ENCODE measurements around the gene CDON. TPM values are rescaled to one million over a fixed set of nuclear protein-coding genes. Genes with fewer than 3 reads are reported as not detected.

Gene CDON
- polyA plus RNA-seq, 1 of the 3 experiments (the other 2 are of a cell fraction): 3.7 TPM

DNA sequence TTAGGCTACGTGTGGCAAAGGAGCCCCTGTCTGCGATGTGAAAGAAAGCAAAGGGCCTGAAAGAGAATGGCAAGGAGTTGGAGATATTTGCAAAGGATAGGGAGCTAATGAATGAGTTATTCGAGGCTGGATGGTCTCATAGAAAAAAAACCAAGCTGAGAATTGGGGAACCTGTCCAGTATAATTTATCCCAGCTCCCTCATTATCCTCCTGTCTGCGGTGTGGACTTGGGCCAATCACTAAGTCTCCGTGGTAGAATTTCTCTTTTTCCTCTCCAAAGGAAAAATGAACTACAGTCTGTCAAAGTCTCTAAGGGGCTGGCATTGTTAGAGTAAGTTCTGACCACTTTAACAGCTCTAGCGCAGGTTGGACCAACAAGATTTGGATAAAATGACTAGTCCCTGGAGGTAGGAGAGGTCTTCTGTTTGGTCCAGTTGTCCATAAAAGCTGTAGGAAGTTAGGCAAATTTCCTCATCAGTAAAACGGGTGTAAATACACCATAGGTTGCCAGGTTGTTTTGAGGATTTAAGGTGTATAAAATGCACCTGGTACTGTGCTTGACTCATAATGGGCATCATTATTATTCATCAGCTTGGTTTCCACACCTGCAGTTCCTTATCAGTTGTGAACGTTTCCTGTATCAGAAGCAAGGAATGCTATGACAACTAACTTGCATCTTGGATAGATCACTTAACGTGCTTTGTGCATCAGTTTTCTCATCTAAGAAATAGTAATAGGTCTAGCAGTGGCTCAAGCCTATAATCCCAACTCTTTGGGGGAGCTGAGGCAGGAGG lies 10.3 kb upstream of the CDON start:
- H3F3A ChIP-seq (replicated peaks; ENCODE audit: insufficient read depth): no peaks in the 10 kb centered on the region
- ChIA-PET CTCF (interaction anchor here (1.4 to 4.9 kb wide), 3 partner anchors 11 to 130 kb away, joined by 3 to 14 read pairs (median 4); partner anchors contain the start of gene CDON), POLR2A (no interaction called here)
- H3K4me3 ChIP-seq (ENCODE audit: low read depth in 2 of 2, low read length in 1 of 2): no peak overlapping the region
- no peak overlapping the region for H3K27ac ChIP-seq (ENCODE audit: low read depth in 2 of 2, low read length in 1 of 2)
- H3K36me3 ChIP-seq (replicated peaks in 1 of 2; ENCODE audit: control insufficient read depth in 1 of 2, insufficient read depth in 2 of 2, low read length in 1 of 2): no peaks in the 10 kb centered on the region
- H3K4me2 ChIP-seq: no peak overlapping the region
- H3K79me2 ChIP-seq (ENCODE audit: insufficient read depth): no peaks in the 10 kb centered on the region
- H3K9me2 ChIP-seq: no peaks in the 10 kb centered on the region
- no peaks in the 10 kb centered on the region for H3K9me3 ChIP-seq
- DNase-seq: no peak
- TF ChIP-seq, protein P1, sequence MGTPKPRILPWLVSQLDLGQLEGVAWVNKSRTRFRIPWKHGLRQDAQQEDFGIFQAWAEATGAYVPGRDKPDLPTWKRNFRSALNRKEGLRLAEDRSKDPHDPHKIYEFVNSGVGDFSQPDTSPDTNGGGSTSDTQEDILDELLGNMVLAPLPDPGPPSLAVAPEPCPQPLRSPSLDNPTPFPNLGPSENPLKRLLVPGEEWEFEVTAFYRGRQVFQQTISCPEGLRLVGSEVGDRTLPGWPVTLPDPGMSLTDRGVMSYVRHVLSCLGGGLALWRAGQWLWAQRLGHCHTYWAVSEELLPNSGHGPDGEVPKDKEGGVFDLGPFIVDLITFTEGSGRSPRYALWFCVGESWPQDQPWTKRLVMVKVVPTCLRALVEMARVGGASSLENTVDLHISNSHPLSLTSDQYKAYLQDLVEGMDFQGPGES (IDR thresholded peaks at IDR 0.05; ENCODE audit: low read depth, low read length): no peak
- TF ChIP-seq, protein P2, sequence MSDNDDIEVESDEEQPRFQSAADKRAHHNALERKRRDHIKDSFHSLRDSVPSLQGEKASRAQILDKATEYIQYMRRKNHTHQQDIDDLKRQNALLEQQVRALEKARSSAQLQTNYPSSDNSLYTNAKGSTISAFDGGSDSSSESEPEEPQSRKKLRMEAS (IDR thresholded peaks at IDR 0.05; ENCODE audit: low read depth): no peak
- TF ChIP-seq SMC3 (IDR thresholded peaks at IDR 0.05; ENCODE audit: low read depth, low read length) (no peak), TAF1 (IDR thresholded peaks at IDR 0.05; ENCODE audit: borderline replicate concordance, low read depth, low read length) (no peak), CHD2 (IDR thresholded peaks at IDR 0.05; ENCODE audit: low read length, partially characterized antibody) (no peak), GATA2 (CRISPR knock-in tag; IDR thresholded peaks at IDR 0.05) (no peak), RFX5 (IDR thresholded peaks at IDR 0.05; ENCODE audit: low read length) (no peak), TCF12 (IDR thresholded peaks at IDR 0.05) (no peak)
- TF ChIP-seq, protein P3, sequence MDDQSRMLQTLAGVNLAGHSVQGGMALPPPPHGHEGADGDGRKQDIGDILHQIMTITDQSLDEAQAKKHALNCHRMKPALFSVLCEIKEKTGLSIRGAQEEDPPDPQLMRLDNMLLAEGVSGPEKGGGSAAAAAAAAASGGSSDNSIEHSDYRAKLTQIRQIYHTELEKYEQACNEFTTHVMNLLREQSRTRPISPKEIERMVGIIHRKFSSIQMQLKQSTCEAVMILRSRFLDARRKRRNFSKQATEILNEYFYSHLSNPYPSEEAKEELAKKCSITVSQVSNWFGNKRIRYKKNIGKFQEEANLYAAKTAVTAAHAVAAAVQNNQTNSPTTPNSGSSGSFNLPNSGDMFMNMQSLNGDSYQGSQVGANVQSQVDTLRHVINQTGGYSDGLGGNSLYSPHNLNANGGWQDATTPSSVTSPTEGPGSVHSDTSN (IDR thresholded peaks at IDR 0.05): no peak
- TF ChIP-seq, protein P4, sequence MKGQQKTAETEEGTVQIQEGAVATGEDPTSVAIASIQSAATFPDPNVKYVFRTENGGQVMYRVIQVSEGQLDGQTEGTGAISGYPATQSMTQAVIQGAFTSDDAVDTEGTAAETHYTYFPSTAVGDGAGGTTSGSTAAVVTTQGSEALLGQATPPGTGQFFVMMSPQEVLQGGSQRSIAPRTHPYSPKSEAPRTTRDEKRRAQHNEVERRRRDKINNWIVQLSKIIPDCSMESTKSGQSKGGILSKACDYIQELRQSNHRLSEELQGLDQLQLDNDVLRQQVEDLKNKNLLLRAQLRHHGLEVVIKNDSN (IDR thresholded peaks at IDR 0.05; ENCODE audit: borderline replicate concordance, low read depth): no peak
- no peak overlapping the region for H3K9ac ChIP-seq
- no peaks in the 10 kb centered on the region for H3K27me3 ChIP-seq (ENCODE audit: insufficient read depth)
- WGBS (ENCODE audit: low lambda C conversion rate): 85% methylated on average over 9 of the region's 9 CpGs
- peaks cover 0 to 8% of the 10 kb centered on the region in 2 experiments; a peak in 3 of 4 replicates for H3K4me1 ChIP-seq (ENCODE audit: control insufficient read depth in 1 of 2, insufficient read depth in 2 of 2, low read depth in 1 of 2, low read length in 1 of 2)
- H4K20me1 ChIP-seq (ENCODE audit: insufficient read depth): no peaks in the 10 kb centered on the region
- H2AFZ ChIP-seq (ENCODE audit: low read depth): no peak overlapping the region

DNA sequence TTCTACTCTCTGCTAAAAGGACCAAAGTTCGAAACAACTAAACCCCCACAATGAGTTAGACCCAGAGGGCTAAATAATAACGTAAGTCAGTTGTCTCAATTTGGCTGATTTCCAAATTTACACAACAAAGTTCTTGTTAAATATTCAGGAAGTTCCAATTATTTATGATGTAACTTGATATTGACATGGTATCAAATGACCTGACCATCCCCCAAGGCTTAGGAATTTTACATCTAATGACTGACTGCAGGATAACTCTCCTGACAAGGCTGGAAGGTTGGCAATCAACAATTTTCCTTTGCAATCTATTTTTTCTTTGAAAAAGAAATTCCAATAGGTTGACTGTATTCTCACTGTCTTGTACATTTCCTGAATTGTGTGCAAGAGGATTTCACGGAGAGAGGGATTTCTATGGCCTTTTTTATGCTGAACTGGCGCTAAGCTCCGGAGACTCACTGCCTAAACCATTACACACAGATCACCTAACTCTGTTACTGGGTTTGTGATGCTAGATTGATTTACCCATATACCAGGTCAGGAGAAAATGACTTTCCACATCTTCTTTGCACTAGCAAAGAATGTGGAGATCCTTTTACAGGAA lies 9.6 kb upstream of the CDON start:
- Histone ChIP-seq H3K4me1 (ENCODE audit: control insufficient read depth in 1 of 2, insufficient read depth in 2 of 2, low read depth in 1 of 2, low read length in 1 of 2) (peaks cover 0 to 8% of the 10 kb centered on the region in 2 experiments; a peak in 3 of 4 replicates), H3K79me2 (ENCODE audit: insufficient read depth) (no peaks in the 10 kb centered on the region), H3F3A (replicated peaks; ENCODE audit: insufficient read depth) (no peaks in the 10 kb centered on the region), H3K36me3 (replicated peaks in 1 of 2; ENCODE audit: control insufficient read depth in 1 of 2, insufficient read depth in 2 of 2, low read length in 1 of 2) (no peaks in the 10 kb centered on the region), H3K9me2 (no peaks in the 10 kb centered on the region), H3K9ac (no peak overlapping the region), H3K4me2 (no peak overlapping the region), H3K9me3 (no peaks in the 10 kb centered on the region), H3K27me3 (ENCODE audit: insufficient read depth) (no peaks in the 10 kb centered on the region), H4K20me1 (ENCODE audit: insufficient read depth) (no peaks in the 10 kb centered on the region), H2AFZ (ENCODE audit: low read depth) (no peak overlapping the region), H3K4me3 (ENCODE audit: low read depth in 2 of 2, low read length in 1 of 2) (no peak overlapping the region), H3K27ac (ENCODE audit: low read depth in 2 of 2, low read length in 1 of 2) (no peak overlapping the region)
- DNase-seq: no peak
- 66% methylated on average over 5 of the region's 5 CpGs for WGBS (ENCODE audit: low lambda C conversion rate)
- ChIA-PET CTCF (interaction anchor here (1.4 to 4.9 kb wide), 3 partner anchors 11 to 130 kb away, joined by 3 to 14 read pairs (median 4); partner anchors contain the start of gene CDON), POLR2A (no interaction called here)
- TF ChIP-seq MEF2A (IDR thresholded peaks at IDR 0.05; ENCODE audit: borderline replicate concordance, low read depth): no peak
- TF ChIP-seq NRF1 (IDR thresholded peaks at IDR 0.05; ENCODE audit: low read depth, low read length): no peak
- TF ChIP-seq, protein P2 (IDR thresholded peaks at IDR 0.05; ENCODE audit: low read depth): no peak
- no peak for TF ChIP-seq EZH2phosphoT487 (IDR thresholded peaks at IDR 0.05; ENCODE audit: borderline replicate concordance, low read depth)
- TF ChIP-seq, protein P3 (IDR thresholded peaks at IDR 0.05): peak; percentile 27; the same call in 1 of the 2 replicates
- TF ChIP-seq, protein P5, sequence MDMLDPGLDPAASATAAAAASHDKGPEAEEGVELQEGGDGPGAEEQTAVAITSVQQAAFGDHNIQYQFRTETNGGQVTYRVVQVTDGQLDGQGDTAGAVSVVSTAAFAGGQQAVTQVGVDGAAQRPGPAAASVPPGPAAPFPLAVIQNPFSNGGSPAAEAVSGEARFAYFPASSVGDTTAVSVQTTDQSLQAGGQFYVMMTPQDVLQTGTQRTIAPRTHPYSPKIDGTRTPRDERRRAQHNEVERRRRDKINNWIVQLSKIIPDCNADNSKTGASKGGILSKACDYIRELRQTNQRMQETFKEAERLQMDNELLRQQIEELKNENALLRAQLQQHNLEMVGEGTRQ (IDR thresholded peaks at IDR 0.05; ENCODE audit: borderline replicate concordance, low read depth, low read length): no peak
- no peak for TF ChIP-seq YY1 (IDR thresholded peaks at IDR 0.05; ENCODE audit: low read depth)
